Measurements from ENCODE around the gene NINJ1. TPM values are rescaled to one million over a fixed set of nuclear protein-coding genes. Genes with fewer than 3 reads are reported as not detected.
A peak's percentile ranks its signal among the peaks of the same experiment; 100 is the strongest.

NINJ1 gene
- total RNA-seq, 6 experiments from 2014 or later: 35.6 to 103 (median 65.1) TPM

GRCh38 chr9:93116072-93116961 lies 17.7 kb downstream of the NINJ1 start:
- TF ChIP-seq POLR2A (IDR thresholded peaks at IDR 0.05) (peak; percentile 61), CTCF (IDR thresholded peaks at IDR 0.05) (no peak)
- Histone ChIP-seq H3K9me3 (no peaks in the 10 kb centered on the region), H3K27ac (peak overlapping the region; percentile 70 to 91 (median 79)), H3K36me3 (peaks cover 0 to 1% (median 0%) of the 10 kb centered on the region in 4 donors), H3K4me3 (peak overlapping the region in 1 of 3 donors; percentile 24), H3K4me1 (peaks cover 0 to 25% (median 6%) of the 10 kb centered on the region in 4 donors), H3K27me3 (no peaks in the 10 kb centered on the region)
- intact Hi-C loops (cut with DNase I): loop anchor here in 1 of 2 donors (10.0 kb wide), 1 partner anchor 188 kb away; no protein-coding TSS in a partner anchor
- ATAC-seq (peak; percentile 69 to 78 (median 72)), DNase-seq (peak; percentile 88 to 92 (median 89))
- 0% methylated on average over 4 of the region's 17 CpGs for WGBS (ENCODE audit: insufficient coverage, low coverage, low lambda C conversion rate, missing lambda C conversion rate)

GRCh38 chr9:93115486-93116071 lies 18.5 kb downstream of the NINJ1 start:
- WGBS (ENCODE audit: insufficient coverage, low coverage, low lambda C conversion rate, missing lambda C conversion rate): 4% methylated on average over 2 of the region's 3 CpGs
- DNase-seq: peak in 2 of 3 donors; percentile 8 to 45
- Histone ChIP-seq H3K4me1 (peaks cover 0 to 22% (median 6%) of the 10 kb centered on the region in 4 donors), H3K4me3 (no peak overlapping the region), H3K36me3 (no peaks in the 10 kb centered on the region), H3K27me3 (no peaks in the 10 kb centered on the region), H3K27ac (peak overlapping the region in 1 of 3 donors; percentile 79), H3K9me3 (no peaks in the 10 kb centered on the region)
- ATAC-seq: no peak
- TF ChIP-seq POLR2A (IDR thresholded peaks at IDR 0.05) (no peak), CTCF (IDR thresholded peaks at IDR 0.05) (no peak)
- intact Hi-C loops (cut with DNase I): loop anchor here in 1 of 2 donors (10.0 kb wide), 1 partner anchor 189 kb away; no protein-coding TSS in a partner anchor

- Histone ChIP-seq H3K9me3 (no peaks in the 10 kb centered on the region), H3K36me3 (no peaks in the 10 kb centered on the region), H3K4me1 (peaks cover 0 to 16% (median 3%) of the 10 kb centered on the region in 4 donors), H3K4me3 (no peak overlapping the region), H3K27me3 (no peaks in the 10 kb centered on the region), H3K27ac (peak overlapping the region in 1 of 3 donors; percentile 29)
- 67% methylated on average over 1 of the region's 5 CpGs for WGBS (ENCODE audit: insufficient coverage, low coverage, low lambda C conversion rate, missing lambda C conversion rate)
- DNase-seq (no peak), ATAC-seq (no peak)
- intact Hi-C loops (cut with DNase I): loop anchor here (5.0 to 10.0 kb wide), 2 partner anchors 187 to 190 kb away; no protein-coding TSS in a partner anchor
- no peak for TF ChIP-seq CTCF (IDR thresholded peaks at IDR 0.05)
- TF ChIP-seq POLR2A (IDR thresholded peaks at IDR 0.05): no peak
Measured at GRCh38 chr9:93114984-93115335, 19.1 kb downstream of the NINJ1 start.

GRCh38 chr9:93114169-93114983 lies 19.7 kb downstream of the NINJ1 start:
- no peak for ATAC-seq
- Histone ChIP-seq H3K4me1 (peaks cover 0 to 10% (median 3%) of the 10 kb centered on the region in 4 donors), H3K36me3 (no peaks in the 10 kb centered on the region), H3K9me3 (no peaks in the 10 kb centered on the region), H3K27ac (peak overlapping the region in 2 of 3 donors; percentile 22 to 59), H3K27me3 (no peaks in the 10 kb centered on the region), H3K4me3 (no peak overlapping the region)
- DNase-seq: peak; percentile 28 to 65 (median 51)
- intact Hi-C loops (cut with DNase I): loop anchor here (5.0 to 10.0 kb wide), 2 partner anchors 188 to 190 kb away; no protein-coding TSS in a partner anchor
- WGBS (ENCODE audit: insufficient coverage, low coverage, low lambda C conversion rate, missing lambda C conversion rate): 73% methylated on average over 2 of the region's 17 CpGs
- TF ChIP-seq POLR2A (IDR thresholded peaks at IDR 0.05) (no peak), CTCF (IDR thresholded peaks at IDR 0.05) (no peak)
